Activated T-helper 9 cell treated with anti-CD3 and anti-CD28 coated beads, Interleukin-2, amount 50 U/mL, for 16 hours (primary cell): ENCODE measurements around the gene DNAJC2.
"Not testable (repeated sequence)": the region's sequence is repeated elsewhere in the genome, so short reads cannot be mapped to it uniquely, and the experiment has no call there.

Source experiments
- DNase-seq: peaks from one replicate; pipeline ENCODE4 v3.0.0-alpha.2; 2020; ENCODE audit warnings: low read depth

Gene DNAJC2

DNA sequence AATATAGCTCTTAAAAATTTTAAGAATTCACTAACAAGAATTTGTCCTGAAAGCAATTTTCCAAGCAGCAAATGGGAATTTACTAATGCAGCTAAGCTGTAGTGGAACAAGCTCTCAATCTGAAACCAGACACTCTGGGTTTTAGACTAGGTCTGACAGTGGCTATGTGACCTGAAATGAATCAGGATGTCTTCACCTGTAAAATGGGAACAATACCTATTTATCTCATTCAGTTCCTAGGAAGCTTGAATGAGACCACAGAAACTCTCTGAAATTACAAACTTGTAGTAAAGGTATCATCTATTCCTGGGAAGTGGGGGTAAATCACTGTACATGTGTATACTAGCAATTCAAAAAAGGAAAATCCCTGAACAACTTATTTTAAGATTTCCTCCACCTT is 1.2 kb downstream of the DNAJC2 start:
- DNase-seq: no peak

DNA sequence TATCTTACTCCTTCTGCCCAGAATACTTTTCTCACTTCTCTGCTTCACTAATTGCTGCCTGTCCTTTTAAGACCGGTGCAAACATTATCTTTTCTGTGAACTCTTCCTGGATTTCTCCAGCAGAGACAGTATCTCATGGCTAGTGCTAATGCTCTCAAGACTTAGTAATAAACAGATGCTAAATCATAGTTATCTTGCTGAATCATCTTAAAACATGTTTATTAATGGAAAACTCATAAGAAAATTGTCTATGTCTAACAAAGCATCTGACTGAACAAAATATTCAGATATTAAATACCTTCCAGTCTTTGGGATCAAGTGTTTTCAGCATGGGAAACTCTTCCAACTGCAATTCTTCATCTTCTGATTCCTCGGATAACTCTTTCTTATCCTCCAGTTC is 3.1 kb downstream of the DNAJC2 start:
- no peak for DNase-seq

DNA sequence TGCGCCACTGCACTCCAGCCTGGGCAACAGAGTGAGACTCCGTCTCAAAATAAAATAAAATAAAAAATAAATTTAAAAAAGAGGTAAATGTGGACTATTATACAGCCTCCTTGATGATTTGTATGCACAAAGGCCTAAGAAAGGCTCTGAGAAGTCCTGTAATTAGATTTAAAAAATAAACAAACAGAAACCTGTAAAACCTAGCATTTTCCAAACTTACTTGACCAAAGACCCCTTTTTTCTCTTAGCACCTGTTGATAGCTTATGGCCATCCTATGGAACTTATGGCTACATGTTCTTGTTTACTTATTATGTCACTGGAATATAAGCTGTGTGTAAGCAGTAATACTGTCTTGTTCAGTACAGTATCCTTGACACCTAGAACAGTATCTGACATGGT is 5.7 kb downstream of the DNAJC2 start:
- no peak for DNase-seq

DNA sequence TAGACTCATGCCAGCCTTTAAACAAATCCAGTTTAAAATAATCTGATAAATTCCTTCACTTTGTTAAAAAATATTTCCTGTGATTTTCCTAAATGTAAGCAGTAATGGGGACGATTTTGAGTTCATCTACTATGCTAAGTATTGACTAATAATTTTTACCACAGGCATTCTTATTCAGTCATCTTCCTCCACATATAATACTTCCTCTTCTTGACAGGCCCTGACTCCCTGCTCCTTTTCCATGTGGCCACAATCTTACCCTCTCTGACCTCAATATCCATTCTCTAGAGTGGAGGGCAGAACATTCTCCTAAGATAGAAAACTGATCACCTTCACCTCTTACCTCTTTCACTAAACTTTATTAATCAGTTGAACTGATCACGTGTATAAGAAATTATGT is 7.8 kb downstream of the DNAJC2 start:
- DNase-seq: no peak

DNA sequence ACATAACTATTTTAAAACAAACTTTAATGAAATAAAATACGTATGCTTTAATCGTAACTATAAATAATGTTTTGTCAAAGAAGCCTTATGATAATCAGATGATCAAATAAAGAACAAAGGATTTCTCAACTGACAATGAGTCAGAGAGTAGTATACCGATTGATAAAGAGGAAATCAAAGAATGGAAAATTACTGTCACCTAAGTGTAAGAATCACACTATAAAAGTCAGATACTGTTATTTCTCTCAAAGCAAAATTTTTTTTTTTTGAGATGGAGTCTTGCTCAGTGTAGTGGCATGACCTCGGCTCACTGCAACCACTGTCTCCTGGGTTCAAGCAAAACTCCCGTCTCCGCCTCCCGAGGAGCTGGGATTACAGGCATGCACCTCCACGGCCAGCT is 18.8 kb downstream of the DNAJC2 start:
- no peak for DNase-seq

DNA sequence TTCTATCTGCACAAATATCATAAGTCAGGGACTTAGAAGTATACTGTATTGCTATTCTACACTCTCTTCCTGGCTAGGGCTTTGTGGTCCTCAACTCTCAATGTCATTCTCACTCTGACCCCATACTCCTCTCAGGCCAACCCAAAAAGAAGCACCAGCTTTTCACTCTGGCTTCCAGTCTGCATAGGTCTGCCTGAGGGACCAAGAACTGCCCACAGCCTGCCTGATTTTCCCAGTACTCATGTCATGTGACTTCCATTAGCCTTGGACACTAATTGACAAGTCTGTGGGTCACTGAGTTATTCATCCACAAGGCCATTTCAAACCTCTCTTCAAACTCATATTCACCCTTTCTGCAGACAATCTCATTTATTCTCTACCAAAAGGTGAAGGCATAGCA is 27.6 kb downstream of the DNAJC2 start:
- no peak for DNase-seq

DNA sequence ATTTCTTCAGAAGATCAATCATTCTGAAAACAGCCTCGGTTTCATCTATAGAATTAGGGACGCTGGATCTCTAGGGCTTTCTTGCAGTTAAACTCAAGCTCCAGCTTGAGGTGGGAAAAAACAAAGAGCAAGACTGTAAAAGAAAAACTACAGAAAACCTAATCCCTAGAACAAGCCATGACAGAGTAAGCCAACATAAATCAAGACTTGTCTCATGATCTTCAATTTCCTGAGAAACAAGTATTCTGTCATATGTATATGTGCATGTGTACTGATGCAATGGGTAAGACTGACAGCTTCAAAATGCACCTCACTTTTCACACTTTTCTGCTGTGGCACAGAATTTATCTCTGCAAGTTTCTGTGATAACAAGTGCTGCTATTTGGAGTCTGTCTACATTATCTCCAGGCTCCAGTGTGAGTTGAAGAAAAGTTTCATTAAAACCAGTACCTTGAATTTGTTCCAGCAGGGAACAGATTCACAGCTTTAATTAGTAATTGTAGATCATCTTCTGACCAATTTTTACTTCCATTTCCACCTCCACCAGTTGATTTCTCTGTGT is 28.1 kb downstream of the DNAJC2 start:
- no peak for DNase-seq

DNA sequence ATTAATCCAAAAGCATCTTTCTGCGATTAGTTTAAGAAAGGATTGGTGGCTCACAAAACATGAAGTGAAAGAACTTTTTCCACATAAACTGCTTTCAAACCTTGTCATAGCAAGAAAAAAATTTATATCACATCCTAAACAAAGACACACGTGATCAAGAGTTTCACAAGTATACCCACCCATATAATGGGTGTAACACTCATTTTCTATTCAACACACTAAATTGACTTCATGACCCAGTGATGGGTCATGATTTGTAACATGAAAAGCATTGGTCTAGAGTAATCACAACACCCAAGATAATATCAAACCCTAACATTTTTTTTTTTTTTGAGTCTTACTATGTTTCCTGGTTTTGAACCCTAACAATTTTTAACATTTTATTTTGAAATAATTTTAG is 29.7 kb downstream of the DNAJC2 start:
- no peak for DNase-seq

DNA sequence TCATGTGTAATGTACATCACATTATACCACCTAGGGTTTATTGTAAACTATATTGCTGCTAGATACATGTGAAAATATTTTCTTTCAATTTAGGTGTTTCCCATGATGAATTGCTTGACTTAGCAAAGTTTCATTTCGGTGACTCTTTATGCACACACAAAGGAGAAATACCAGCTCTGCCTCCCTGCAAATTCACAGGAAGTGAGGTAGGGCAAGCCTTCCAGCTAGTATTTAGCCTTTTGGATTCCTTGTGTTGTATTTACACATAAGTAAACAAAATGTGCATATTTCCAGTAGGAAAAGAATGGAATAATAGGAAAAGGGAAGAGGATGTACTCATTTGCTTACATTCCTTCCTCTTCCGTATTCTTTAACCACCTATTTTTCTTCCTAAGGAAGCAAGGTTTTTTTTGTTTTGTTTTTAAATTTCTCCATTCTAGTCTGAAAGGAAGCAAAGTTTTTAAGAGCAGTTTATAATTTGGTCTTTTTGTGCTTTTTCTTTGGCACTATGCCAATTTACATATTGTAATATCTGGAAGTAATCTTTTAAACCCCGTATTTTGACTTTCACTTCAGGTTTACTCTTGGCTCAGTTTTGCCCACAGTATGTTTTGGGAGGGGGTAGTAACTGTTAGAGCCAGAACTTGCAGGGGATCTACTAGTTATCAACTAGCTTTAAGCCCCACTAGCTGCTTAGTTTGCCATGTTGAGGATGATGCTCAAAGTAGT is 36.9 kb downstream of the DNAJC2 start:
- no peak for DNase-seq

DNA sequence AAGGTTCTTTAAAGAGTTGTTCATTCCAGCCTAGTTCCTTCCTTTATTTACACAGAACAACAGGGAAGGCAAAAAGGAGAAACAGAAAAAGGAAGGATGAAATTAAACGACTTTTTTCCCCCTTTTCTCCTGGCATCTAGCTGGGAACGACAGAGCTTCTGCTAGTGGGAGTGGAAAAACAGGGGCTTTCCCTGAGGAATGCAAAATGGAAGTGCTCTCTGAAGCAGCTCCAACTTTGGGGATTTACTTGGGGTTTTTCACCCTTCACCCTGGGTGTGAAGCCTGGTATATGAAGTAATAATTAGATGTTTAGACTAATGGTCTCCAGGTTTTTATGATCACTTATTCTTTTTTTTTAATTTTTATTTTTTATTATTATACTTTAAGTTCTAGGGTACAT is 43.1 kb downstream of the DNAJC2 start:
- no peak for DNase-seq

DNA sequence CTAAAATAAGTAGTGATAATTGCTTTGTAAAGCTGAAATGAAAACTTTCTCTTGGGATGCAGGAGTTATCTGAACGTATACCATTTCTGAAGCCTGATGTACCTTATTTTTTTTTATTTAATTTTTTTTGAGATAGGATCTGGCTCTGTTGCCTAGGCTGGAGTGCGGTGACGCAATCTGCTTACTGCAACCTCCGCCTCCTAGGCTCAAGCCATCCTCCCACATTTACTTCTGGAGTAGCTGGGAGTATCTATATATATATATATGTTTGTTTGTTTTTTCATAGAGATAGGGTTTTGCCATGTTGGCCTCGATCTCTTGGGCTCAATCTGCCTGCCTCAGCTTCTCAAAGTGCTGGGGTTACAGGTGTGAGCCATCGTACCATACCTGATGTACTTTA is 44.9 kb downstream of the DNAJC2 start:
- no peak for DNase-seq

DNA sequence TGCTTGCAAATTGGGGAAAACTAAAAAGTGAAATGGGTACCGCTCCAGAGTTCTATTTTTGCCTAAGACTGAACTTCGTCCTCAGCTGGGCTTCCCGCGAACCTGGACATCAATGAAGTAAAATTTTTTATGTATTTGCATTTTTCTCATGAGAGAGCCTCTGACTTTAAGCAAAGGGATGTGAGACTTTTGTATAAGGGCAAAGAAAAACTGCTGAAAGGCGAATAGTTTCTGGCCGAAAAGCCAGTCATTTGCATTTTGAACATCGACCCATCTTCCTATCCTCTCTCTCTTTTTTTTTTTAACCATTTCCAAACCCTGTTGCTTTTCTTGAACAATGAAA is 46.8 kb downstream of the DNAJC2 start:
- no peak for DNase-seq

DNA sequence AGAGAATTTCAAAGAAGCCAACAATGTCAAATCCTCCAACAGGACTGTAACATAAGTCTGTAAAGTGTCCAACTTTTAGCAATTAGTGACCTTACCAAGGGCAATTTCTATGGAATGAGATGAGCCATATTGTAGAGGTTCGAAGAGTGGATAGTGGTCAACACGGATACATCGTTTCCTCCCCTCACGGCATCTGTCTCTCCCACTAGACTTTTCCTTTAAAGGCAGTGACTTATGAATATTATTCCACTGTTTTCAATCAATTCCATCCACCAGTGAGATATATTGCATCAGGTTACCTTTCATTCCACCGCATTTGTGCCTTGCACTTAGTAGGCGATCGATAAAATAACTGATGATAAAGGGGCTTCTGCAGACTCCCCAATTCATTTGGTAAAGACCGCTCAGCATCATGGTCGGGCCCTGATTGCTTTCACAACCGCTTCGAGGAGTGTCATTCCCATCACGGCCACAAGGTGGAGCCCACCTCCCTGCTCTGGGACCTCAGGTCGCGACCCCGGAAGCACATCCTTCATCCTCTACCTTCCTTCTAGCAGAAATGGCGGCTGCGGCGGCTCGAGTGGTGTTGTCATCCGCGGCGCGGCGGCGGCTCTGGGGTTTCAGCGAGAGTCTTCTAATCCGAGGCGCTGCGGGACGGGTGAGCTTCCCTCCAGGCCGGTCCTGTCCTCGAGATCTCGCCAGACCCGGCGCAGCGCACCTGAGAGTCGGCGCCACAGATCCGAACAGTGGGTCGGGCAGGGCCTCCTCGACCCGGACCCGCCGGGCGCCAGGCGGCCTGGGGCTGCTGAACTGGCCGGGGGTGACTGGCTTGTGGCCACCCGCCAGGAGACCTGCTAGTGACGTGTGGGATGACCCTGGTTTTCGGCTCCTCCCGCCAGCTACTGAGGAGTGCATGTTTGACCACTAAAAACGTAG is 47.4 kb downstream of the DNAJC2 start, which contains the start of gene PMPCB:
PMPCB (plus strand) TSS at position 535 of the 936 bp plus-strand sequence; CDS start at position 560, 25 bp downstream.
- peak; percentile 93 for DNase-seq

DNA sequence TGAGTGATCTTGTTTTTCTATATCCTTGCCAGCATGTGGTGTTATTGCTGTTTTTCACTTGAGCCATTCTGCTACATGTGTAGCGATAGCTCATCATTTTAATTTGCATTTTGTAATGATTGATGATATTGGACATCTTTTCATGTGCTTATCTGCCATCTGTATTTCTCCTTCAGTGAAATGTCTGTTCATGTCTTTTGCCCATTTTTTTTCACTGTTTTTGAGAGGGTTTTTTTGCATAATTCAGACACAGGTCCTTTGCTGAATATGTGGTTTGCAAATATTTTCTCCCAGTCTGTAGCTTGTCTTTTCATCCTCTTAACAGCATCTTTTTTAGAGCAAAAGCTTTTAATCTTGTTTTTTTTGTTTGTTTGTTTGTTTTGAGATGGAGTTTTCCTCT is 51.0 kb downstream of the DNAJC2 start:
- no peak for DNase-seq

DNA sequence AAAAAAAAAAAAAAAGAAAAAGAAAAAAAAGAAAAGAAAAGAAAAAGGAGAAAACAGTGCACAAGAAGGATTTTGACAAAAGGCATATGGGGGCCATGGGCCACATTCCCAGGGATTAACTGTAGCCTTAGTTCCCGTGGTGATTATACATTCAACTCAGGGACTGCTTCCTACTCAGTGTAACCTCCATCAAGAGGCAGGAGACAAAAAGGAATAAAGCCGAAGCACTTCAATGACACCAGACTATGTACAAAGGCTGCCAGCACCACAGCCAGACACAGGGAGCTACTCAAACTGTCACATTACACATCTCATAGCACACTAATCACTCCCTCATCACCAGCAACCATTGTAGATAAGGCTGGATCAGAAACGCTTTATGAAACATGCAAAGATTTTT is 52.4 kb downstream of the DNAJC2 start:
- no peak for DNase-seq

DNA sequence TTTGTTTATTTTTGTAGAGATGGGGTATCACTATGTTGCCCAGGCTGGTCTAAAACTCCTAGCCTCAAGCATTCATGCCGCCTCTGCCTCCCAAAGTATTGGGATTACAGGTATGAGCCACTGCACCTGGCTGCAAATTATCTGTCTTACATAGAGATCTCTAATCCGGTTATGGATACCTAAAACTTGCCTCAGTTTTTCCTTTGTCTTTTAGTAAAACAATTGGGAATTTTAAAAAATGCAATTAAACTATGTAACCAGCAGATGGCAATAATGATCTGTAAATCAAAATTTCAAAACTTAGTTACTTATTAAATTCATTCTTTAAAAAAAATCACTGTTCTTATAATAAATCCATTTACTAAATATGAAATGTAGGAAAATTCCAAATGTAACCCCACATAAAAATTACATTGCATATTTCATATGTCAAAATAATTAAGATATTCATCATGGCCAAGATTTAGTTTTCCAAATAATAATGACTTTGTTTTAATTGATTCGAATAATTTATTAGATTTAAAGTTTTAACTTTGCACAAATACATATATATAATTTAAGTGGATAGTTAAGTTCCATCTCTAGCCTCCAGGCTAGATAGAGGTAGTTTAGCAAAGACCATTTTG is 61.7 kb downstream of the DNAJC2 start:
- DNase-seq: not testable (repeated sequence)

DNA sequence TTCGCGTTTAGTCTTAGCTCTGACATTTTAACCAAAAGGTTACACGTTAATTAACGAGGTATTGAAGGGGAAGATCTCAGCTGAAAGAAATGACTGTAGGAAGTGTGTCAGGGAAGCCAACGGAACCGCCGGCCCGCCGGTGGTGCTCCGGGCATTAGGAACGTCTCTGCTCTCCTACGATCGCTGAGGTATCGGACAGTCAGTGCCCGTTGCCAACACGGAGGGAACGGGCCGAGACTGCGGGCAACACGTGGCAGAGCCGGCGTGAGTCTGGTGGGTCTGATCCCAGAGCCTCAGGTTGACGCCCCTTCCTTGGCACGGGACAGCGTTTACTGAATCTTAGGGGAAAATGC is 63.8 kb downstream of the DNAJC2 start:
- DNase-seq: not testable (repeated sequence)

DNA sequence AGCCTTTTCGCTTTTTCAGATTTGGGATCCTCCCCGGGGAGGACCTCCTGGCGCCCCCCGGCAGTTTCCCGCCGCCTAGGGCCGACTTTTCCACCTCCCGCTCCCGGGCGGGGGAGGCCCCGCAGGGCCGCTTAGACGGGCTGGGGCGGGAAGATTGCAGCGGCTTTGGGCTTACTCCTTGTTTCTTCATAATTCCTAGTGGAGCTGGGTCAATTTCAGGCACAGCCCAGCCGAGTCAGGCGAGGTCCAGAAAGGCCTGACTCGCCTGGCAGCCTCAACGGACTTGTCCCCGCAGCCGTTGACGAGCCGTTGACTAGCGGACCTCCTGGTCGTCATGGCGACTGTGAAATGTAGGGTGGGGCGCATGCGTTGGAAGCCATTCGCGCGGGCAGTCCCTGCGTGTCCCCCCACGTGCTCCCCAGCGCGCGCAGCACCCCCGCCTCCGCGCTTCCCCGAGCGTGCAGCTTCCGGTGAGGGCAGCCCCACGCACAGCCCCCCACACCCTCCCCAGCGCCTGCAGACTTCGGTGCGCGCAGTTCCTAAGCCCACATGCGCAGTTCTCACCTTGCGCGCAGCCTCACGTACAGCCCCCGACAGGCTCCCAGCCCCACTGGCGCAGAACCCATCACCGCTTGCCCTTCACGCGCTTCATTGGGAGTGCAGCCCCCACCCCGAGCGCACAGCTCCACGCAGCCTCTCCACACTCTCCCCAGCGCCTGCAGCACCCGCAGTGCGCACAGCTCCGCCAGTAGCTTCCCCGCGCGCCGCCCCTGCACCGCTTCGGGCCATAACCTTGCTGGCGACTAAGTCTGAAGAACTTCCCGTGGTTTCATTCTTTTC is 64.4 kb downstream of the DNAJC2 start:
- DNase-seq: peak; percentile 87

DNA sequence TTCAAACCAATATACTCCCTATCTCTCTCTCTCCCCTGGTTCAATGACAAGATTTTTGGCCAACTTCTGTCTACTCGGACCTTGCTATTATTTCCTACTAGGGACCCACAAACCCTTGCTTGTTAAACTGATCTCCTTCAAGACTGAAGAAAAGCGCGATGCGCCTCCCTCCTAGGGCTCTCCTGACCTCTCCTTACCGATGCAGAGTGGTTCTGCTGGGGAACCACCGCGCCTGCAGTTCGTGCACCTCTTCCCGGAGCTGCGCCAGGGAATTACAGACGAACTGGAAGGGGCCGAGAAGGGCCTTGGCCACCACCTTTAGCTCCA is 65.0 kb downstream of the DNAJC2 start:
- not testable (repeated sequence) for DNase-seq

DNA sequence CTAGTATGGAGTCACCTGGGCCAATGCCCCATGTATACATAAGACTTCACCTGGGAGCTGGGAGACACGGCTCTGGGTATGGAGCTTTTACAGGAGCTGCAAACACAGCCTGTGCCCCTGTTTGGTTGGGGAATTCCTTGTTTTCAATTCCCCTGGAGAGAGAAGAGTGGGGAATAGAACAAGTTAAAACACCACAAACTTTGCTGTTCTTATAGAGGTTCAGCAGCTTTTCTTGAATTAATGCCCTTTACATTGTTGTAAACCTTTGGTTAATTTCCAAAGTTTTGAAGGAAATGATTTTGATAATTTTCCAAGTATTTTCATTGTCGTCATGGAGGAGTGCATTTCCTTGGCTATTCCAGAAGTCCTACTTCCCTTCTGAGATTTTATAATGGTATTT is 66.4 kb downstream of the DNAJC2 start:
- DNase-seq: not testable (repeated sequence)

DNA sequence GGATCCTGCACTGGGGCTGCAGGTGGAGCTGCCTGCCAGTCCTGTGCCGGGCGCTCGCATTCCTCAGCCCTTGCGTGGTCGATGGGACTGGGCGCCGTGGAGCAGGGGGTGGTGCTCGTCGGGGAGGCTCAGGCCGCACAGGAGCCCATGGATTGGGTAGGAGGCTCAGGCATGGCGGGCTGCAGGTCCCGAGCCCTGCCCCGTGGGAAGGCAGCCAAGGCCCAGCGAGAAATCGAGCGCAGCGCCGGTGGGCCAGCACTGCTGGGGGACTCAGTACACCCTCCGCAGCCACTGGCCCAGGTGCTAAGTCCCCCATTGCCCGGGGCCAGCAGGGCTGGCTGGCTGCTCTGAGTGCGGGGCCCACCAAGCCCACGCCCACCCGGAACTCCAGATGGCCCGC is 69.7 kb downstream of the DNAJC2 start:
- not testable (repeated sequence) for DNase-seq

DNA sequence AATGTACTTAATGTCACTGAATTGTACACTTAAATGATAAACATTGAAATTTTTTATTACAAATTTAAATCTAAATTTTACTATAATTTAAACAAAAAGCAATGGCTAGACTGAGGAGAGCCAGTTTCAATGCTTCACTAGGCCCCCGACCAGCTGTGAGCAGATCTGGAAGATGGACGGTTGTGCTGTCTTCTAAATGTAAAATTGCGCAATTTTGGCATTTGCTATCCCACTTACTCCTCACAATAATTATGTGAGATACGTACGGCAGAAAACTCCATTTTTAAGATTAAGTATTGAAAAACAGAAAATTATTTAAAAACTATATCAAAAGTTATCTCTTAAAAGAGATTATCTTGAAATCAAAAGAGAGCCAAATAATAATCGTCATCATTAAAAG is 71.2 kb downstream of the DNAJC2 start:
- not testable (repeated sequence) for DNase-seq
